ENCODE results near the gene TMEM266.

DNA sequence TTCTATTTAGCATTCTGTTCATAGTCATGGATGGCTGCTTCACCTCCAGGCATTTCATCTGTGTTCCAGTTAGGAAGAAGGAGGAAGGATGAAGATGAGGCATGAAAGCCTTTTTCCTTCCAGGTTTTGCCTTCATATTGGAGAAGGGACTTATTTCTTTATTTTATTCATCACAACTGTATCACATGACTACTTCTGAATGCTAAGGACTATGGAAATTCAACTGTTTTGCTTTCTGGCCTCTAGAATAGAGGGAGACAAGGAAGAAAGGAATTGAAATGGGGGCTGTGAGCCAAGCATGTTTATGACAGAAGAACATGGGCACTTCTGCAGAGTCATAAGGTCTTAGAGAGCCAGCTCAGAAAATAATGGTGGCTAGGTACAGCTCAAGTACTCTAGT is 10.4 kb downstream of the TMEM266 start:
- TF ChIP-seq, protein P1, sequence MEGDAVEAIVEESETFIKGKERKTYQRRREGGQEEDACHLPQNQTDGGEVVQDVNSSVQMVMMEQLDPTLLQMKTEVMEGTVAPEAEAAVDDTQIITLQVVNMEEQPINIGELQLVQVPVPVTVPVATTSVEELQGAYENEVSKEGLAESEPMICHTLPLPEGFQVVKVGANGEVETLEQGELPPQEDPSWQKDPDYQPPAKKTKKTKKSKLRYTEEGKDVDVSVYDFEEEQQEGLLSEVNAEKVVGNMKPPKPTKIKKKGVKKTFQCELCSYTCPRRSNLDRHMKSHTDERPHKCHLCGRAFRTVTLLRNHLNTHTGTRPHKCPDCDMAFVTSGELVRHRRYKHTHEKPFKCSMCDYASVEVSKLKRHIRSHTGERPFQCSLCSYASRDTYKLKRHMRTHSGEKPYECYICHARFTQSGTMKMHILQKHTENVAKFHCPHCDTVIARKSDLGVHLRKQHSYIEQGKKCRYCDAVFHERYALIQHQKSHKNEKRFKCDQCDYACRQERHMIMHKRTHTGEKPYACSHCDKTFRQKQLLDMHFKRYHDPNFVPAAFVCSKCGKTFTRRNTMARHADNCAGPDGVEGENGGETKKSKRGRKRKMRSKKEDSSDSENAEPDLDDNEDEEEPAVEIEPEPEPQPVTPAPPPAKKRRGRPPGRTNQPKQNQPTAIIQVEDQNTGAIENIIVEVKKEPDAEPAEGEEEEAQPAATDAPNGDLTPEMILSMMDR (IDR thresholded peaks at IDR 0.05) = no peak
- no peak for TF ChIP-seq POLR2A (IDR thresholded peaks at IDR 0.05)
- no peak for TF ChIP-seq POLR2AphosphoS5 (IDR thresholded peaks at IDR 0.05)
- no peak for TF ChIP-seq EP300 (IDR thresholded peaks at IDR 0.05)

Data from suprapubic skin (tissue), 4 donors.